ENCODE results near the gene SPATA9.

Gene SPATA9

DNA sequence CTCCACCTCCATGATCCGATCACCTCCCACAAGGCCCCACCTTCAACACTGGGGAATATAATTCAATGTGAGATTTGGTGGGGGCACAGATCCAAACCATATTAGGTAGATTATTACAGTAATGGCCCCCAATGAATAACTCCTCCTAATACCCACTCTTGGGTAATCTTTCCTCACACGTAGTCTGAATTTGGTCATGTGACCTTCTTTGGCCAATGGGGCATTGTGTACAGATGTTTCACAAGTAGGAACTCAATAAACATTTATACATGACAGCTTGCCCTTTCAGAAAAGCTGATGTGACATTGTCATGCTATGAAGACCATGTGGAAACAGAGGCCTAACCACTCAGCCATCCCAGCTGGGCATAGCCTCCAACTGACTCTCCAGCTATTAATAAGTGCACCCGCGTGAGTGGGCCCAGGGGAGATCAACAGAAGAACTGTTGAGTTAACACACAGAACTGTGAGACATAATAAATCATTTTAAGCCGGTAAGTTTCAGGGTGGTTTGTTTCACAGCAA lies 52.3 kb downstream of the SPATA9 start:
- Histone ChIP-seq H3K4me3 (ENCODE audit: insufficient read depth, low read depth, low read length, poor library complexity, severe bottlenecking) (no peak overlapping the region), H3K27ac (ENCODE audit: insufficient read depth, low read length, poor library complexity, severe bottlenecking) (no peak overlapping the region), H3K9me3 (ENCODE audit: control insufficient read depth, low read length) (no peaks in the 10 kb centered on the region), H3K27me3 (replicated peaks; ENCODE audit: control insufficient read depth, insufficient read depth, low read length, poor library complexity, severe bottlenecking) (no peaks in the 10 kb centered on the region), H3K4me1 (ENCODE audit: control insufficient read depth, insufficient read depth, low read length, poor library complexity, severe bottlenecking) (no peaks in the 10 kb centered on the region), H3K36me3 (ENCODE audit: control insufficient read depth, insufficient read depth, low read length) (no peaks in the 10 kb centered on the region)
- DNase-seq, result no peak

DNA sequence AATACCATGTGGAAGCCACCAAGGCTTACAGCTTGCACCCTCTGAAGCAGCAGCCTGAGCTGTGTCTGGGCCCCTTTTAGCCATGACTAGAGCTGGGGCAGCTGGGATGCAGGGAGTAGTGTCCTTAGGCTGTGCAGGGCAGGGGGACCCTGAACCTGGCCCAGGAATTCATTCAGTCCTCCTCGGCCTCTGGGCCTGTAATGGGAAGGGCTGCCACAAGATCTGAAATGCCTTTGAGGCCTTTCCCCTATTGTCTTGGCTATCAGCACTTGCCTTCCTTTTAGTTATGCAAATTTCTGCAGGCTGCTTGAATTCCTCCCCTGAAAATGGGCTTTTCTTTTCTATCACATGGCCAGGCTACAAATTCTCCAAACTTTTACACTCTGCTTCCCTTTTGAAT lies 53.9 kb downstream of the SPATA9 start:
- Histone ChIP-seq H3K4me3 (ENCODE audit: insufficient read depth, low read depth, low read length, poor library complexity, severe bottlenecking) (no peak overlapping the region), H3K9me3 (ENCODE audit: control insufficient read depth, low read length) (no peaks in the 10 kb centered on the region), H3K36me3 (ENCODE audit: control insufficient read depth, insufficient read depth, low read length) (no peaks in the 10 kb centered on the region), H3K27ac (ENCODE audit: insufficient read depth, low read length, poor library complexity, severe bottlenecking) (no peak overlapping the region), H3K4me1 (ENCODE audit: control insufficient read depth, insufficient read depth, low read length, poor library complexity, severe bottlenecking) (peaks cover 11% of the 10 kb centered on the region), H3K27me3 (replicated peaks; ENCODE audit: control insufficient read depth, insufficient read depth, low read length, poor library complexity, severe bottlenecking) (no peaks in the 10 kb centered on the region)
- no peak for DNase-seq

DNA sequence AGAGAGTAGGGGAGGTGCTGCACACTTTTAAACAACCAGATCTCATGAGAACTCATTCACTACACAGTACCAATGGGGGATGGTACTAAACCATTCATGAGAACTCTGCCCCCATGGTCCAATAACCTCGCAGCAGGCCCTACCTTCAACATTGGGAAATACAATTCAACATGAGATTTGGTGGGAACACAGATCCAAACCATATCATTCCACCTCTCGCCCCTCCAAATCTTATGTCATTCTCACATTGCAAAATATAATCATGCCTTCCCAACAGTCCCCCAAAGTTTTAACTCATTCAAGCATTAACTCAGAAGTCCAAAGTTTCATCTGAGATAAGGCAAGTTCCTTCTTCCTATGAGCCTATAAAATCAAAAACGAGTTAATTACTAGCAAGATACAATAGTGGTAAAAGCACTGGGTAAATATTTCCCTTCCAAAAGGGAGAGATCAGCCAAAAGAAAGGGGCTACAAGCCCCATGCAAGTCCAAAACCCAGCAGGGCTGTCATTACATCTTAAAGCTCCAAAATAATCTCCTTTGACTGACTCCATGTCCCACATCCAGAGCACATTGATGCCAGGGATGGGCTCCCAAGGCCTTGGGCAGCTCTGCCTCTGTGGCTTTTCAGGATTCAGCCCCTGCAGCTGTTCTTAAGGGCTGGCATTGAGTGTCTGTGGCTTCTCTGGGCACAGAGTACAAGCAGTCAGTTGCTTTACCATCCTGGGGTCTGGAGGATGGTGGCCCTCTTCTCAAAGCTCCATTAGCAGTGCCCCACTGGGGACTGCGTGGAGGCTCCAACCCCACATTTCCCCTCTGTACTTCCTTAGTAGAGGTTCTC lies 54.6 kb downstream of the SPATA9 start:
- no peaks in the 10 kb centered on the region for H3K36me3 ChIP-seq (ENCODE audit: control insufficient read depth, insufficient read depth, low read length)
- H3K4me3 ChIP-seq (ENCODE audit: insufficient read depth, low read depth, low read length, poor library complexity, severe bottlenecking), result no peak overlapping the region
- H3K9me3 ChIP-seq (ENCODE audit: control insufficient read depth, low read length), result no peaks in the 10 kb centered on the region
- H3K27me3 ChIP-seq (replicated peaks; ENCODE audit: control insufficient read depth, insufficient read depth, low read length, poor library complexity, severe bottlenecking), result no peaks in the 10 kb centered on the region
- no peak overlapping the region for H3K27ac ChIP-seq (ENCODE audit: insufficient read depth, low read length, poor library complexity, severe bottlenecking)
- no peak for DNase-seq
- peaks cover 16% of the 10 kb centered on the region for H3K4me1 ChIP-seq (ENCODE audit: control insufficient read depth, insufficient read depth, low read length, poor library complexity, severe bottlenecking)

DNA sequence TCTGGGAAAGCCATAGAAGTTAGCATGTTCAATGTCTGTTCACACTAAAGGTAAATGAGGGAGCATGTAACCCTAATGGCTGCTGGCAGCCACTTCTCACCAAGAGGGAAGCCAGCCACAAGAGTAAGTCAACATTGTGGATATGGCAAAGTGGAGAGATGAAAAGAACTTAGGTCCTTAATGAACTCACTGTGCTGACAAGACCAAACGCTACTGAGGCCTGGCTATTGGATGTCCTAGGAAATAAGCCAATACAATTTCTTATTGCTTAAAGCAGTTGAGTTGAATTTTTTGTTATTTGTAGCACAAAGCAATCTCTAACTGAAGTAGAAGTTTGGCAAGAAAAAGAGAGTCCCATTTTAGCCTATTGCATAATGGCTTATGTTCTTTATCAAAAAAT lies 56.1 kb downstream of the SPATA9 start:
- H3K9me3 ChIP-seq (ENCODE audit: control insufficient read depth, low read length), result no peaks in the 10 kb centered on the region
- no peak for DNase-seq
- H3K36me3 ChIP-seq (ENCODE audit: control insufficient read depth, insufficient read depth, low read length), result no peaks in the 10 kb centered on the region
- no peaks in the 10 kb centered on the region for H3K27me3 ChIP-seq (replicated peaks; ENCODE audit: control insufficient read depth, insufficient read depth, low read length, poor library complexity, severe bottlenecking)
- H3K4me1 ChIP-seq (ENCODE audit: control insufficient read depth, insufficient read depth, low read length, poor library complexity, severe bottlenecking), result peaks cover 30% of the 10 kb centered on the region
- no peak overlapping the region for H3K27ac ChIP-seq (ENCODE audit: insufficient read depth, low read length, poor library complexity, severe bottlenecking)
- H3K4me3 ChIP-seq (ENCODE audit: insufficient read depth, low read depth, low read length, poor library complexity, severe bottlenecking), result no peak overlapping the region

DNA sequence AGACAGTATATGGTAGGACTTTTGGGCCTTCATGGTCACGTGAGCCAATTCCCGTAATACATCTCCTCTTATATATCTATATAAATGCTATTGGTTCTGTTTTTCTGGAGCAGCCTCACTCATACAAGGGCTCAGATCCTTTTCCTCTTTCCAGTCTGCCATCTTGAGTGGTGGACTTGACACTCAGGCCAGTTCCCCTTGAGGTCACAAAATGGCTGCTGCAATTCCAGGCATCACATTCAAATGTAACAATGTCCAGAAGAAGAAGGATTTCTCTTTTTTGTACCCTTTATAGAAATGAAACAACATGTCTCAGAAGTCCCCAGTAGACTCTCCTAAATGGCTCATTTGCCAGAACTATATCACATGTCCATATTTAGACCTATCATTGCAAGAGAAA lies 58.4 kb downstream of the SPATA9 start:
- Histone ChIP-seq H3K4me3 (ENCODE audit: insufficient read depth, low read depth, low read length, poor library complexity, severe bottlenecking) (no peak overlapping the region), H3K27me3 (replicated peaks; ENCODE audit: control insufficient read depth, insufficient read depth, low read length, poor library complexity, severe bottlenecking) (no peaks in the 10 kb centered on the region), H3K27ac (ENCODE audit: insufficient read depth, low read length, poor library complexity, severe bottlenecking) (no peak overlapping the region), H3K36me3 (ENCODE audit: control insufficient read depth, insufficient read depth, low read length) (no peaks in the 10 kb centered on the region), H3K9me3 (ENCODE audit: control insufficient read depth, low read length) (no peaks in the 10 kb centered on the region), H3K4me1 (ENCODE audit: control insufficient read depth, insufficient read depth, low read length, poor library complexity, severe bottlenecking) (peaks cover 44% of the 10 kb centered on the region)
- no peak for DNase-seq

DNA sequence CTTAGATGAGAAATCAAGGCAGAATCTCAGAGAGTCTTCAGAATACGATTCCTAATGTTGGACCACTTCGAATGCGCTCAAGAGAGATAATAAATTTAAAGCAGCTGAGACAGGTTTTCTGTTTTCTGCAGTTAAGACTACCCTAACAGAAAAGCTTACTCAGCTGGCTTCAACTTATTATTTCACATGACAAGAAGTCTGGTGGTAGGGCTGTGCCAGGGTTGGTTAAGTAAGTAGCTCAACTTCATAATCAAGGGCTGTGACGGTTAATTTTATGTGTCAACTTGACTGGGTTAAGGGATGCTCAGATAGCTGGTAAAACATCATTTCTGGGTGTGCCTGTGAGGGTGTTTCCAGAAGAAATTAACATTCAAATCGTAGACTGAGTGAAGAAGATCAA lies 59.1 kb downstream of the SPATA9 start:
- H3K36me3 ChIP-seq (ENCODE audit: control insufficient read depth, insufficient read depth, low read length), result no peaks in the 10 kb centered on the region
- no peak overlapping the region for H3K4me3 ChIP-seq (ENCODE audit: insufficient read depth, low read depth, low read length, poor library complexity, severe bottlenecking)
- no peak for DNase-seq
- H3K9me3 ChIP-seq (ENCODE audit: control insufficient read depth, low read length), result no peaks in the 10 kb centered on the region
- no peak overlapping the region for H3K27ac ChIP-seq (ENCODE audit: insufficient read depth, low read length, poor library complexity, severe bottlenecking)
- H3K27me3 ChIP-seq (replicated peaks; ENCODE audit: control insufficient read depth, insufficient read depth, low read length, poor library complexity, severe bottlenecking), result no peaks in the 10 kb centered on the region
- peaks cover 50% of the 10 kb centered on the region for H3K4me1 ChIP-seq (ENCODE audit: control insufficient read depth, insufficient read depth, low read length, poor library complexity, severe bottlenecking)

DNA sequence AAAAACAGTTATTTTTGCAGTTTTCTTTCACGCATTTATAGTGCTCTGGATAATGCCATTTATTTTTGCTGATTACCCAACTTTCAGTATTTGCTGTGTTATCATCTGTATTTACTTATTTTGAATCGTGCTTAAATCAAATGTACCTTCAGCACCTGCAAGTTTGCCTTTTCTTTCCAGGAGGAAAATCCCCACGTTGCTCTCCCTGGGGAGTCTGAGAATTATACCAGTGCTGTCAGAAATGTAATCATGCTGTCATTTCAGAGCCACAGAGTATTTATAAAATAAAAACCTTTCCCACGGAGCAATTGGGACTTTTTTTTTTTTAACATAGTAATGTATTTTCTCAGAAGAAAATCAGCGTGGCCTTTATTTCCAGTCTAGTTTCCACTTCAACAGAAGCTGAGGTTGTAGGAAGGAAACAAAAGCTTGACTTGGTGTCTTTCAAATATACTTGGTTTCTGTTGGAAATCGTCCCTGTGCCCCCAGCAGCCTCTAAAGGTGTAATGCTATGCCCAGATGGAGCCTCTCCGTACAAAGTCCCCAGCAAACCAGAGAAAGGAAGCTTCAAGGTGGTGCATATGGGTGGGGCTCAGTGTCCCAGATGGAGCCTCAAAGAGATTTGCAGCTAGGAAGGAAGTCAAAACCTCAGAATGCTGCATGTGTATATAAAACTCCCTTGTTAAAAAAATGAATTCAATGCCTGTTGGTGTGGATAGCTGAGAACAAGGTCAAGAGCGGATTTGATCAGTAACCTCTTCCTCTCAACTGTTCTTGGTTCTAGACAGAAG lies 60.8 kb downstream of the SPATA9 start:
- Histone ChIP-seq H3K36me3 (ENCODE audit: control insufficient read depth, insufficient read depth, low read length) (no peaks in the 10 kb centered on the region), H3K4me3 (ENCODE audit: insufficient read depth, low read depth, low read length, poor library complexity, severe bottlenecking) (peak overlapping the region; percentile 65), H3K27ac (ENCODE audit: insufficient read depth, low read length, poor library complexity, severe bottlenecking) (peak overlapping the region; percentile 67), H3K9me3 (ENCODE audit: control insufficient read depth, low read length) (no peaks in the 10 kb centered on the region), H3K27me3 (replicated peaks; ENCODE audit: control insufficient read depth, insufficient read depth, low read length, poor library complexity, severe bottlenecking) (no peaks in the 10 kb centered on the region), H3K4me1 (ENCODE audit: control insufficient read depth, insufficient read depth, low read length, poor library complexity, severe bottlenecking) (peaks cover 53% of the 10 kb centered on the region)
- DNase-seq, result peak in 2 of 3 donors; percentile 25 to 39

DNA sequence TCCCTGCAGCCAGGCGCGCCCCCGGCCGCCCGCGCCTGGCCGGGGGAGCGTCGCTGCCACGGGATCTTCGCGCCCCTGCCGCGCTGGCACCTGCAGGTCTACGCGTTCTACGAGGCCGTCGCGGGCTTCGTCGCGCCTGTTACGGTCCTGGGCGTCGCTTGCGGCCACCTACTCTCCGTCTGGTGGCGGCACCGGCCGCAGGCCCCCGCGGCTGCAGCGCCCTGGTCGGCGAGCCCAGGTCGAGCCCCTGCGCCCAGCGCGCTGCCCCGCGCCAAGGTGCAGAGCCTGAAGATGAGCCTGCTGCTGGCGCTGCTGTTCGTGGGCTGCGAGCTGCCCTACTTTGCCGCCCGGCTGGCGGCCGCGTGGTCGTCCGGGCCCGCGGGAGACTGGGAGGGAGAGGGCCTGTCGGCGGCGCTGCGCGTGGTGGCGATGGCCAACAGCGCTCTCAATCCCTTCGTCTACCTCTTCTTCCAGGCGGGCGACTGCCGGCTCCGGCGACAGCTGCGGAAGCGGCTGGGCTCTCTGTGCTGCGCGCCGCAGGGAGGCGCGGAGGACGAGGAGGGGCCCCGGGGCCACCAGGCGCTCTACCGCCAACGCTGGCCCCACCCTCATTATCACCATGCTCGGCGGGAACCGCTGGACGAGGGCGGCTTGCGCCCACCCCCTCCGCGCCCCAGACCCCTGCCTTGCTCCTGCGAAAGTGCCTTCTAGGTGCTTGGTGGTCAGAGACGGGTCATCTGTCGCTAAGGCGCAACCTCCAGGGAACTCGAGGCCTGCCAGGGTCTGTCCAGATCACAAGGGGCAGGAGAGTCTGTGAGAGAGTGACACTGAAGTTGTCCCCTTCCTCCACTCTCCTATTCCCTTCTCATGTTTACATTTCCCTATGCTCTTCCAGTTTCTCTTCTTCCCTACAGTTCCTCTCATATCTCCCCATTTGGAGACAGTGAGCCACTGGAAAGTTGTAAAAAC lies 61.6 kb downstream of the SPATA9 start:
- Histone ChIP-seq H3K27me3 (replicated peaks; ENCODE audit: control insufficient read depth, insufficient read depth, low read length, poor library complexity, severe bottlenecking) (no peaks in the 10 kb centered on the region), H3K4me3 (ENCODE audit: insufficient read depth, low read depth, low read length, poor library complexity, severe bottlenecking) (peak overlapping the region; percentile 65), H3K27ac (ENCODE audit: insufficient read depth, low read length, poor library complexity, severe bottlenecking) (peak overlapping the region; percentile 67), H3K9me3 (ENCODE audit: control insufficient read depth, low read length) (no peaks in the 10 kb centered on the region), H3K4me1 (ENCODE audit: control insufficient read depth, insufficient read depth, low read length, poor library complexity, severe bottlenecking) (peaks cover 53% of the 10 kb centered on the region), H3K36me3 (ENCODE audit: control insufficient read depth, insufficient read depth, low read length) (no peaks in the 10 kb centered on the region)
- peak in 2 of 3 donors; percentile 25 to 33 for DNase-seq

DNA sequence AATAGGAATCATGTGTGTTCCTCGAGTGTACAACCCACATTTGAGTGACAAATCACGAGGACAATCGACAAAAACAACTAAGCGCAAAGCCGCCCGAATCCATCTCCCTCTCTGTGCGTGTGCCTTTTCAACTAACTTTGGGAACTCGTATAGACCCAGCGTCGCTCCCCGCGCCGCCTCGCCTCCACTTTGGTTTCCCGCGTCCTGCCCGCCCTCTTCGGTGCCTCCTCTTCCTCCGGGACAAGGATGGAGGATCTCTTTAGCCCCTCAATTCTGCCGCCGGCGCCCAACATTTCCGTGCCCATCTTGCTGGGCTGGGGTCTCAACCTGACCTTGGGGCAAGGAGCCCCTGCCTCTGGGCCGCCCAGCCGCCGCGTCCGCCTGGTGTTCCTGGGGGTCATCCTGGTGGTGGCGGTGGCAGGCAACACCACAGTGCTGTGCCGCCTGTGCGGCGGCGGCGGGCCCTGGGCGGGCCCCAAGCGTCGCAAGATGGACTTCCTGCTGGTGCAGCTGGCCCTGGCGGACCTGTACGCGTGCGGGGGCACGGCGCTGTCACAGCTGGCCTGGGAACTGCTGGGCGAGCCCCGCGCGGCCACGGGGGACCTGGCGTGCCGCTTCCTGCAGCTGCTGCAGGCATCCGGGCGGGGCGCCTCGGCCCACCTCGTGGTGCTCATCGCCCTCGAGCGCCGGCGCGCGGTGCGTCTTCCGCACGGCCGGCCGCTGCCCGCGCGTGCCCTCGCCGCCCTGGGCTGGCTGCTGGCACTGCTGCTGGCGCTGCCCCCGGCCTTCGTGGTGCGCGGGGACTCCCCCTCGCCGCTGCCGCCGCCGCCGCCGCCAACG lies 62.5 kb downstream of the SPATA9 start, which contains the start of gene GPR150:
TSS of gene GPR150 (plus strand) at position 58 of the 840 bp plus-strand sequence. CDS start at position 247, 189 bp downstream.
- H3K27ac ChIP-seq (ENCODE audit: insufficient read depth, low read length, poor library complexity, severe bottlenecking), result peak within 1 kb of the TSS; percentile 67
- H3K36me3 ChIP-seq (ENCODE audit: control insufficient read depth, insufficient read depth, low read length), result no peaks in the 10 kb centered on the region
- DNase-seq, result peak; percentile 37 to 52 (median 48)
- peak within 1 kb of the TSS; percentile 83 for H3K4me3 ChIP-seq (ENCODE audit: insufficient read depth, low read depth, low read length, poor library complexity, severe bottlenecking)
- peaks cover 53% of the 10 kb centered on the region for H3K4me1 ChIP-seq (ENCODE audit: control insufficient read depth, insufficient read depth, low read length, poor library complexity, severe bottlenecking)
- H3K9me3 ChIP-seq (ENCODE audit: control insufficient read depth, low read length), result no peaks in the 10 kb centered on the region
- H3K27me3 ChIP-seq (replicated peaks; ENCODE audit: control insufficient read depth, insufficient read depth, low read length, poor library complexity, severe bottlenecking), result no peaks in the 10 kb centered on the region
